Jurkat, Clone E6-1 (cell line): ENCODE data around the gene APH1B. TPM values are rescaled to one million over a fixed set of nuclear protein-coding genes. Genes with fewer than 3 reads are reported as not detected.
"Not testable (repeated sequence)": the region's sequence is repeated elsewhere in the genome, so short reads cannot be mapped to it uniquely, and the experiment has no call there.

Experiments
- DNase-seq: peaks from one replicate; pipeline ENCODE4 v3.0.0-alpha.2; 2011; ENCODE audit warnings: low read depth, low spot score
- H3K4me3 ChIP-seq: 2 replicates; pipeline ENCODE4 v1.5.1; 2011; ENCODE audit warnings: mild to moderate bottlenecking, low read length, control low read depth, moderate library complexity
- polyA plus RNA-seq: library from polyadenylated mRNA; unstranded; fragments of >200 nt; gene quantifications from one replicate; pipeline ENCODE4 v1.2.1, GENCODE V29; 2012; ENCODE audit warnings: missing spikeins; ENCODE audit not compliant: insufficient read length, insufficient read depth

Gene APH1B
- polyA plus RNA-seq: 11.8 TPM

DNA sequence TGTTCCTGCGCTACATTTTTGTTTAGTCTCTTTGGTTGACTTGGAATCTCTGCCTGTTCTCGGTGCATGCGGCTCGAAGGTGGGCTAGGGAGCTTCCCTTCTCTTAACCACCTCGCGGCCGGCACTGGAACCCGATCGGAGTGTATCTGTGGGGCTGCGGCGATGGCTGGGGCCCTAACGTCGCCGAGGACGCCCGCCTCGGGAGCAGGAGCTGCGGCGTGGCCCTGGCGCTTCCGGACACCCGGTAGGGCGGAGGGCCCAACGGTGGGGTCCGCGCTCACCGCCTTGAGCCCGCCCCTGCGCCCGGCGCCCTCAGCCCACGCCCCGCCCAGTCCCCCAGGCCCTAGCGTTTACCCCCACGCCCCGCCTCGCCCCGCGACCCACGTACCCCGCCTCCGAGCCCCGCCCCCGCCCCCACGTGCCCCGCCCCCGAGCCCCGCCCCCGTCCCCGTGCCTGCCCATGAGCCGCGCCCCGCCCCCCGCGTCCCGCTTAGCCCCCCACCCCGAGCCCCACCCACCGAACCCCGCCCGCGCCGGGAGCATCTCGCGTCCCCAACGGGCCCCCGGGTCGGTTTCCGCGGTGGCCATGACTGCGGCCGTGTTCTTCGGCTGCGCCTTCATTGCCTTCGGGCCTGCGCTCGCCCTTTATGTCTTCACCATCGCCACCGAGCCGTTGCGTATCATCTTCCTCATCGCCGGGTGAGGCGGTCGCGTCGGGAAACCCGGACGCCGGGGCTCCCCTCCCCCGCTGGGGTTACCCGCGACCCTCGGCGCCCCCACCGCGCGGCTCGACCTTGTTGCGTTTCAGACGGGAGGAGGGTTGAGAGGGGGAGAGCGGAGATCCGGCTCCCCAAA is at the start of gene APH1B:
TSS of gene APH1B (plus strand) at position 568 of the 855 bp plus-strand sequence. CDS start at position 587, 19 bp downstream.
- peak within 1 kb of the TSS; percentile 65 for H3K4me3 ChIP-seq
- DNase-seq: peak; percentile 50

DNA sequence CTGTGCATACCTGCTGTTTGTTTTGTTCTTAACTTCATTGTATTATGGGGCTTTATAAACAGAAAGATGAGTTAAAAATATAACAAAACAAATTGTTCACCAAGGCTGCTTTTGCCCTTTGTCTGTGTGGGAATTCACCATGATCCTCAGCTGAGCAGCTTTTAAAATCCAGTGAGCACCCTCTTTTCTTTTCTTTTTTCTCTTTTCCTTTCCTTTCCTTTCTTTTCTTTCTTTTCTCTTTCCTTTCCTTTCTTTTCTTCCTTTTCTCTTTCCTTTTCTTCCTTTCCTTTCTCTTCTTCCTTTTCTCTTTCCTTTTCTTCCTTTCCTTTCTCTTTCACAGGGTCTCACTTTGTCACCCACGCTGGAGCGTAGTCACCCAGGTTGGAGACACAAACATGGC is 49.7 kb upstream of the APH1B start:
- no peak for DNase-seq
- no peak overlapping the region for H3K4me3 ChIP-seq

DNA sequence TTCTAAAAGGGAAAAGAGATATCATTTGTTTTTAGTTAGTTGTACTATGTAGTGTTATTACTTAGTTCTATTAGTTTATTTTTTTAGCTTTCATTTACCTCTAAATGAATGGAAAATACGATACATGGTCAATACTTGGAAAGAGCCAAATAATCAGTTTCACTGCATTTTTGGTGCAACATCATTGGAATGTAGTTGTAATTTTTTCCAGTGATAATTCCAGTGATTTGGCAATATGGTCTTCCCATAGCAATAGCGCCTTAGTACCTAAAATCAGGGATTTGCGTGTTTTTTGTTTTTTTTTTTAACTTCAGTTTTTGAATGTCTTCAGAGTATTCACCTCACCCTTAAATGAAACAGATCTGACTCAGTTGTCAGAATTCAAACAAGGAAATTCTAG is 46.2 kb upstream of the APH1B start:
- DNase-seq: no peak
- H3K4me3 ChIP-seq: no peak overlapping the region

DNA sequence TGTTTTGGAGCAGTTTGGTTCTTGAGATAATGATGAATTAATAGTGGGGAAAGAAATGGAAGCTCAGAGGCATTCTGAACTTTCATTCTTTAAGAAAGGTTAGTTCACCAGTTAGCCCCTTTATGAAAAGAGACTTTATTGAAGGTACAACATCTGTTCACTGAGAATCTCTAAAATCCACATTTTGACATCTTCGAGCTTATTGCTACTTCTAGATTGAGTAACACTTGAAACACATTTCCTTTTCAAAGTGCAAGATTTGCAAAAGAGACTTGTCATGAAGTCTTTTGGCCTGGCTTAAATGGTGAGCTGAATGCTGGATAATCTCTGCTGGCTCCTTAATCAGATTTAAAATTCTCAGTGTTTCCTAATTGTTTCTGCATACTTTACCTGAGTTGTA is 45.7 kb upstream of the APH1B start:
- no peak for DNase-seq
- no peak overlapping the region for H3K4me3 ChIP-seq

DNA sequence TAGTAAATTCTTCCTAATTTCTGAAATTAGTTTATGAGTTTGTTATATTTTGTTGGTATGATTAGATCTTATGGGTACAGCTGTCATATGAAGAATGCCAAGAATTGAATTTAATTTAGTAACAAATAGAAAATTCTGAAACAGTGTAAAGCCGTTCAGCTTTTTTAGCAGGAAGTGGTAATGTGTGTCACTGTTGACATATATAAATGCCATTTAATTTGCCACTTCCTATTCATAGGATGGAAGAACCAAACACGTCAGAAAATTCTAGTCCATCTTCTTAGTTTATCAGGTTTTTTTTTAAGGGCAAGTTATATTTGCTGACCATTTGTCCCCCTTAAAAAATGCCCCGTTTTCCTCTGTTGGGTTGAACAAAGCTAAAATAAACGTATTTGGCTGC is 45.0 kb upstream of the APH1B start:
- DNase-seq: peak; percentile 52
- H3K4me3 ChIP-seq: no peak overlapping the region

DNA sequence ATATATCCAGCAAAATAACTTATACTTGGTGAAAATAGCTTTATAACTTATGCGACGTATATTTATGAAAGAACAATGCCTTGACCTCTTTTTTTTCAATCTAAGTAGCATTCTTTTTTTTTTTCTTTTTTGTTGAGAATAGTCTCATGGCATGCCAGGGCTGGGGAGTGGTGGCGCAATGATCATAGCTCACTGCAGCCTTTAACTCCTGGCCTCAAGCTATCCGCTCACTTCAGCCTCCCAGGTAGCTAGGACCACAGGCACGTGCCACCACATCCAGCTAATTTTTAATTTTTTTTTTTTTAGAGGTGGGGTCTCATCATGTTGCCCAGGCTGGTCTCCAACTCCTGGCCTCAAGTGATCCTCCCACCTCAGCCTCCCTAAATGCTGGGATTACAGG is 44.5 kb upstream of the APH1B start:
- no peak overlapping the region for H3K4me3 ChIP-seq
- no peak for DNase-seq

DNA sequence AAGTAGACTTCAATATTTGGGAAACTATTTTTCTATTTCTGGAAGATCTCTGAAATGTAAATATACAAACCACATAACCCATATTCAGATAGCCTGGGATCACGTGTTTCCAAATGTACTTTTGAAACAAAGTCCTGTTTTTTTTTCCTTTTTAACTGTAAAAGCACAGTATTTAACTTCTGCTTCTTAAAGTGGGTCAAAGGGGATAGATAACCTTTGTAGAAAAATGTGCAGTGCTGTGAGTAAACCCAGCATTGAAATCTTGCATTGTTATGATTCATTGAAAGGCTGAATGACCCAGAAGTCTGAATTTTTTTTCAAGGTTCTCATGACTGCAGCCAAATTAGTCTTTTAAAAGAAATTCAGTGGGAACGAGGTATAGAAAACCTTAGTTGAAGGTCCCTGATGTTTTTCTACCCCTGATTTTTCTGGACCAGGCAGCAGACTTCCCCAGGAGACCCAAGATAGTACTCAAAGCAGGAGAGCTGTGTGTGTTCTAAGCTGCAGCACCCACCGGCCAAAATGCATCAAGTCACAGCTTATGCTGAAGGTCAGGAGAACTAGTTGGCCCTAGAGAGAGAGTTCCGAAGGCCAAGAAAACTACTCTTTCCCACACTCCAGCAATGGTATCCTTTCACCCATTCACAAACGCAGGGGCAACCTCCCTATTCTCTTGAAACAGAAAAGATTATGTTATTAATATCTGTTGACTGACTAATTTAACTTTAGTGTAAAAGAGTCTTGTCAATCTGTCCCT is 43.6 kb upstream of the APH1B start:
- no peak for DNase-seq
- no peak overlapping the region for H3K4me3 ChIP-seq

DNA sequence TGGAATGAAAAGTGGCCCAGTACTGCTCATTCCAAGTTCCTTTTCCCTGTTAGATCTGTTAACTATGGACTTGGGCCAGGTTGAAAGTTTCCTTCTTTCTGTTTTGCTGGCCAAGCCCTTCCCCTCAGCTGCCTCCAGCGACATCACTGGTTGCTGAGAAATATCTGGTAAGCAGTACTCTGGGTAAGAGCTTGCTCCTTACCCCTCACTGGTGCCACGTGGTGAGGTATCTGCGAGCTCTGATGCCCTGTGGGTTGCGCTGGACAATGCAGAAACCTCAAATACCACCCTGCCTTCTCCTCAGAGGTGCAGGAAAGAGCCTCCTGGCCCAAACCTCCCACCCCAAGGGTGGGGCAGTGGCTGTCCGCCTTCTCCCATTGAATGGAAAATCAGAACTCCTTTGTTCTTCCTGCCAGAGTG is 42.9 kb upstream of the APH1B start:
- DNase-seq: no peak

DNA sequence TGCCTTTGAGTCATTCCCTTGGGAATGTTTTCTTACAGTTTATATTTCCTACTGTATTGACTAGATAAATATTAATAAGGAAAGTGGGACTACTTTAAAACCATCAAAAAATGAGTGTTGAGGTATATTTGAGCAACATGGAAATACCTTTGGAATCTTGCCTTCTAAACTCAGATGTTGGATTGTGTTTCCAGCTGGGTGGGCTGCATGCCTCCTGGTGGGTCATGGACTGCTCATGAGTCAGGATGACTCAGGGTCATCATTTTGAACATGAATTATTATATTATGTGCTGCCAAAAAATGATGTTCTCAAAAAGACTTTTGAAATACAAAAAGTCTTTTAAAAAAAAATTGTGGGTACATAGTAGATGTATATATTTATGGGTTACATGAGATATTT is 41.1 kb upstream of the APH1B start:
- no peak for DNase-seq
- no peak overlapping the region for H3K4me3 ChIP-seq

More for the DNA sequence above, 42.9 kb upstream of the APH1B start:
- H3K4me3 ChIP-seq: no peak overlapping the region

DNA sequence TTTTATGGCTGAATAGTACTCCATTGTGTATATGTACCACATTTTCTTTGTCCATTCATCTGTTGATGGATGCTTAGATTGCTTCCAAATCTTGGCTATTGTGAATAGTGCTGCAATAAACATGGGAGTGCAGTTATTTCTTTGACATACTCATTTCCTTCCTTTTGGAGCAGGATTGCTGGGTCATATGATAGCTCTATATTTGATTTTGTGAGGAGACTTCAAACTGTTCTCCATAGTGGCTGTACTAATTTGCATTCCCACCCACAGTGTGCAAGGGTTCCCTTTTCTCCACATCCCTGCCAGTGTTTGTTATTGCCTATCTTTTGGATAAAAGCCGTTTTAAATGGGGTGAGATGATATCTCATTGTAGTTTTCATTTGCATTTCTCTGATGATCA is 40.3 kb upstream of the APH1B start:
- not testable (repeated sequence) for DNase-seq, H3K4me3 ChIP-seq

DNA sequence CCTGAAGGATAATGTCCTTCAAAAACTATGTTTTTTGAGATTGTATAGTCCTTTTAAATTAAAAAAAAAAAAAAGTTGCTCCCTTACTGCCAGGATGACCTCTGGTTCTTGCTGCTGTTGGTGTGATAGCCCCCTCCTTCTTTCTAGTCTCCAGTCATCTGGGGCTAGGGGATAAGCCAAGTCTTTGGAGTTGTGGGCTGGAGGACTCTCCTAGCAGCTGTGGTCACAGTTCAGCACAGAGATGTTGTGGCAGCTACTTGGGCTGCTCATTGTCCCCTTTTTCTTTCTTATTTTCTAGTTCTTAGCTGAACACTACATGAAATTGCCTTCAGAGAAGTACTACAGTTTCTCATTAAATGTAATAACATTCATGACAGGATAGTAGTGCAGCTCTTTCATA is 39.2 kb upstream of the APH1B start:
- no peak for DNase-seq
- no peak overlapping the region for H3K4me3 ChIP-seq

DNA sequence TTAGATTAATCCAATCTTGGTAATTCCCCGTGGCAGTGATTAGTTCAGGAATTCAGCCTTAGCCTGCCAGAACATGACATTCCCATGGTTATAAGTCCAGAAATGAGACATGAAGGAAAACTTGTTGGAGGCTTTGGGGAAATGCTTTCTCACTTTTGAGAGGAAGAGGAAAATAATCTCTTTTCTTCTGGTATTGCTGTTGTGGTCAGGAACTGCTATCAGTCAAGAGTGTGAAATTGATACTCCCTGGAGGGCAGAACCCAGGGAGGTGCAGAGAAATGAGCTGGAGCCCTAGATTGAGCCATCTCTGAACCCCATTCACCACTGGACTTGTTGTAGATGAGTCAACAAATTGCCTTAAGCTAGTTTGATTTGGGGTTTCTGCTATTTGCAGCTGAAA is 38.6 kb upstream of the APH1B start:
- no peak overlapping the region for H3K4me3 ChIP-seq
- DNase-seq: no peak

DNA sequence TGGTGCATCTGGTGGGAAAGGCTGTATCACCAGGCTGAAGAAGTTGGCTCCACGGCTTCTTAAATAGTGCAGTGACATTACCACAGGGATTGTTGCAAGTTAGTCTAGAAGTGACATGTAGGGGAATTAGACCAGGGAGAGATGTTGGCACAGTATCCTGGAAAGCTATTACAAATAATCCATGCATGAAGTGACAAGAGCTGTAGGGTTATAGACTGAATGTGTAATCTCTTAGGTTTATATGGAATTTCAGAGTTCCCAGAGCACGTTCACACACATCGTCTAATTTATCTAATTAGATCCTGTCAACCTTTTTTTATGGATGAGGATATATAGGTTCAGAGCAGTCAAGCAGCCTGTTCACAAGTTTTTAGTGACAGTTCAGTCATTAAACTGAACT is 37.3 kb upstream of the APH1B start:
- no peak for DNase-seq
- no peak overlapping the region for H3K4me3 ChIP-seq

DNA sequence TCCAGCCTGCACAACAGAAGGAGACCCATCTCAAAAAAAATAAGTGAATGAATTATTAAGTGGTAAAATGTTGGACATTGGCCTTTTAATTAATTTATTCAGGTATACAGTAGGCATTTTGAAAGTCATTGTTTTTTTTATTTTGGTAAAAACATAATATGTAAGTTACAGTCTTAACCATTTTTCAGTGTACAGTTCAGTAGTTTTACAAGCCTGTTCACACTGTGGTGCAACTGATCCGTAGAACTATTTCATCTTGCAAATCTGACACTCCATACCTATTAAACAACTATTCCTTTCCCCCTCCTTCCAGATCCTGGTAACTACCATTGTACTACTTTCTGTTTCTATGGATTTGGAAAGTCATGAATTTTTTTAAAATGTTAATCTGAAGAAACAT is 36.1 kb upstream of the APH1B start:
- DNase-seq: no peak
- H3K4me3 ChIP-seq: no peak overlapping the region

DNA sequence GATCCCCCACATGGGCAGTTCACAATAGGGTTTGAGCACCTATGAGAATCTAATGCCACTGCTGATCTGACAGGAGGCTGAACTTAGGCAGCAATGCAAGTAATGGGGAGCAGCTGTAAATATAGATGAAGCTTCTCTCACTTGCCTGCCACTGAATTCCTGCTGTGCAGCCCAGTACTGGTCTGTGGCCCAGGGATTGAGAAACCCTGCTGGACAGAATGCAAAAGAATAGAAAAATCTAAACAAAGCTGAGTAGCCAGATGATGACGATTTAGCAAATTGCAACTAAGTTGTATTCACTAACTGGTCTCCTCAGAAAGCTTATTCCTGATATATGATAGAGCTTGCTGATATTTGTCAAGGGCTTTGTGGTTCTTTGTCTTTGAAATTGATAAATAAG is 34.3 kb upstream of the APH1B start:
- DNase-seq: no peak
- no peak overlapping the region for H3K4me3 ChIP-seq

DNA sequence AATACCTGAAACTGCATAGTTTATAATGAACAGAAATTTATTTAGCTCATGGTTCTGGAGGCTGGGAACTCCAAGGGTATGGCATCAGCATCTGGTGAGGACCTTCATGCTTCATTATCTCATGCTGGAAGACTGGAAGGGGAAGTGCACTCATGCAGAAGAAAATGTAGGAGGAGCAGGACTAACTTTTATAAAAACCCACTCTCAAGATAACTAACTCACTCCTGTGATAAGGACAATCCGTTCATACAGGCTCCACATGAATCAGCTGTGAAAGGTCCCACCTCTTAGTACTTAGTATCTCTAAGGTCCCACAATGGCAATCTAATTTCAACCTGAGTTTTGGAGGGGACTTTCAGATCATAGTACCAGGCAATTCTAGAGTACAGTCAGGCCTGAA is 33.6 kb upstream of the APH1B start:
- no peak for DNase-seq
- H3K4me3 ChIP-seq: no peak overlapping the region

DNA sequence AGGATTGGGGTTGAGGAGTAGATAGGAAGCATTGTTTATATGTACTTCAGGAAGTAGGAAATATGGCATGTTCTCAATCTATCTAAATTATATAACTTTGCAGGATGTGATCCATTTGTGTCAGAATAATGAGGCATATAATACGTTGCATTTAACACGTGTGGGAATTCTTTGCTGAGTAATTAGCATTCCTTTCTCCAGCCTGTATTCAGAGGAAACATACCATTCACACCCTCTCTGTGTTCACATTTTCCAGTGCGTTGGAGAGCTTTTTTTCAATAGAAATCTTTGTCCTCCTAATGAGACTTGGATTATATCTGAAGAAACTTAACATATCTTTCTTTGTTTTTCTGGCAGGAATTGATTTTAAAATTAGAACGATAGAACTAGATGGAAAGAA is 33.0 kb upstream of the APH1B start:
- no peak for DNase-seq
- H3K4me3 ChIP-seq: no peak overlapping the region

DNA sequence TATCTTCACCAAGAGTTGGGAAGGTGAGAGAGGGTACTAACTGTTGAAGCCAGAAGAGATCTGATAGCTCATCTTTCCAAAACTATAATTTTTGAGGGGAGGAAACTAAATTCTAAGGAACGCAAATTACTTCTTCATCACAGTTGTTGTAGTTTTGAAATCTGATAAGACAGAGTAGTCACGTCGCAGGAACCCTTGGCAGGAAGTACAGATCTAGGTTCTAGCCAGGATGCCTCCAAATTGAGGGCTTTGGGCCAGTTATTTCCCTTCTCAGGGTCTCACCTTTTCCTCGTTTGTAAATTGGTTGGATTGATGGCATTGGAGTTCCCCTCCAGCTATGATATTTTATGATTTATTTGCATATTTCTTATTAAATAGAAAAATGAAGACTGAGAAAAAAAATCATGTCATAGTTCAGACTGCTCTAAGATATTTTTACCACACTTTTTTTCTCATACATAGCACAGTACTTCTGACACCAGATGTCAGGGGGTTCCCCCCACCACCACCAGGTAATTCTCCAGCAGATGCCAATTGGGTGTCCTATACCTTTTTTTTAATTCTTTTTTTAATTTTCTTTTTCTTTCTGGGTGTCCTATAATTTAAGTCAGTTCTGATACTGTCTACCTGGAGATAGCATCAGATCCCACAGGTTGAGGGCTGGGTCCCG is 32.3 kb upstream of the APH1B start:
- H3K4me3 ChIP-seq: no peak overlapping the region
- no peak for DNase-seq

DNA sequence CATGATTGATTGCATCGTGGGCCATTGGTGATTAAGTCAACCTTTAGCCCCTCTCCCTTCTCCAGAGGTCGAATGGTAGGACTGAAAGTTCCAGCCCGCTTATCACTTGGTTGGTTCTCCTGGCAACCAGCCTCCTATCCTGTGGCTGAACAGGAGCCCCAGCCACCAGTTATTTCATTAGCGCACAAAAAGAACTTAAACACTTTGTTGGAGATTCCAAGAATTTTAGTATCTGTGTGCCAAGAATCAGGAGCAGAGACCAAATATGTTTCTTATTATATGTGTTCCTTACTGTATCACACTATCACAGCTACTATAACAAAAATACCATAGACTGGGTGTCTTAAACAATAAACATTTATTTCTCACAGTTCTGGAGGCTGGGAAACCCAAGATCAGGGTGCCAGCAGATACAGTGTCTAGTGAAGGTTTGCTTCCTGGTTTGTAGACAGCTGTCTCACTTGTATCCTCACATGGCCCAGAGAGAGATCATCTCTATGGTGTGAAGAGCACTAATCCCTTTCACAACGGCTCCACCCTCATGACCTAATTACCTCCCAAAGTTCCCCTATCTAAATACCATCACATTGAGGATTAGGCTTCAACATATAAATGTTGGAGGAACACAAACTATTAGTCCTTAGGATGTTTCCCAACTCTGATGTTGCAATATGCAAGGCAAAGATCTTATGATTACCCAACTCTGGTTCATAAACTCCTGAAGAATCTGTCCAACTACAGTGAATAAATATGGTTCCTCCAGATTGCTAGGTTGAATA is 30.5 kb upstream of the APH1B start:
- DNase-seq: no peak
- H3K4me3 ChIP-seq: no peak overlapping the region
